GM21737 (cell line): Measurements from ENCODE around the gene POU4F2.

Source experiments
- ATAC-seq: cut with Tn5 transposase; IDR thresholded peaks from one replicate; pipeline ENCODE4 v1.9.1; 2021; ENCODE audit warnings: mild to moderate bottlenecking, moderate library complexity; ENCODE audit not compliant: unreplicated experiment

The POU4F2 gene, protein sequence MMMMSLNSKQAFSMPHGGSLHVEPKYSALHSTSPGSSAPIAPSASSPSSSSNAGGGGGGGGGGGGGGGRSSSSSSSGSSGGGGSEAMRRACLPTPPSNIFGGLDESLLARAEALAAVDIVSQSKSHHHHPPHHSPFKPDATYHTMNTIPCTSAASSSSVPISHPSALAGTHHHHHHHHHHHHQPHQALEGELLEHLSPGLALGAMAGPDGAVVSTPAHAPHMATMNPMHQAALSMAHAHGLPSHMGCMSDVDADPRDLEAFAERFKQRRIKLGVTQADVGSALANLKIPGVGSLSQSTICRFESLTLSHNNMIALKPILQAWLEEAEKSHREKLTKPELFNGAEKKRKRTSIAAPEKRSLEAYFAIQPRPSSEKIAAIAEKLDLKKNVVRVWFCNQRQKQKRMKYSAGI

DNA sequence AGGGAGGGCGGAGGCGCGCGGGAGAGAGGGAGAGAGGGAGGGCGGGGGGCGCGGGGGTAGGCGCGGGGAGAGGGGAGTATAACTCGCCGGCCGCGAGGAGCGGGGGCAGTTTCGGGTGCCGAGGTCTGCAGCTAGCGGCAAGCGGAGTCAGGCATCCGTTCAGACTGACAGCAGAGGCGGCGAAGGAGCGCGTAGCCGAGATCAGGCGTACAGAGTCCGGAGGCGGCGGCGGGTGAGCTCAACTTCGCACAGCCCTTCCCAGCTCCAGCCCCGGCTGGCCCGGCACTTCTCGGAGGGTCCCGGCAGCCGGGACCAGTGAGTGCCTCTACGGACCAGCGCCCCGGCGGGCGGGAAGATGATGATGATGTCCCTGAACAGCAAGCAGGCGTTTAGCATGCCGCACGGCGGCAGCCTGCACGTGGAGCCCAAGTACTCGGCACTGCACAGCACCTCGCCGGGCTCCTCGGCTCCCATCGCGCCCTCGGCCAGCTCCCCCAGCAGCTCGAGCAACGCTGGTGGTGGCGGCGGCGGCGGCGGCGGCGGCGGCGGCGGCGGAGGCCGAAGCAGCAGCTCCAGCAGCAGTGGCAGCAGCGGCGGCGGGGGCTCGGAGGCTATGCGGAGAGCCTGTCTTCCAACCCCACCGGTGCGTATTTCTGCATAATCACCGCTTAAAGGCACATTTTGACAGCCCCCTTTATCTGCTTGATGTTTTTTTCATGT is at the start of gene POU4F2:
Gene POU4F2, plus strand, starts transcription at position 108 of the 720 bp plus-strand sequence. Its CDS starts 248 bp downstream, at position 356.
- no peak for ATAC-seq

DNA sequence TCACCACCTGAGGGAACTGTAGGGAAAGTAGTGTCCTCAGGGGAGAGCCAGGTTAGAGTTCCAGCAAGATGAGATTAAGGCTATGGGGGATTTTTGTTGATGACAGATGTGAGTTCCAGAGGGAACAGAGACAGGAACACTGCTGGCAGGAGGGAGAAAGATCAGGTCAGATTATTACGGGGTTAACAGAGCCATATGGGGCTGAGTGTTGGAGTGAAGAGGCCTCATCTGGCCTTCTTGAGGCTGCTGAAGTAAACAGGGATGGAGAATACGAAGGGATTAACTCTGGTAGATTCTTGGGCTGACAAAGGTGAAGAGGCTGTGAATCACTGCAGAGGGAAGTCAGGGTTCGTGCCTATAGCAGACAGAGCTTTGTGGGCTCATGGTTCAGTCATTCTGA is 47.9 kb upstream of the POU4F2 start:
- ATAC-seq: no peak

DNA sequence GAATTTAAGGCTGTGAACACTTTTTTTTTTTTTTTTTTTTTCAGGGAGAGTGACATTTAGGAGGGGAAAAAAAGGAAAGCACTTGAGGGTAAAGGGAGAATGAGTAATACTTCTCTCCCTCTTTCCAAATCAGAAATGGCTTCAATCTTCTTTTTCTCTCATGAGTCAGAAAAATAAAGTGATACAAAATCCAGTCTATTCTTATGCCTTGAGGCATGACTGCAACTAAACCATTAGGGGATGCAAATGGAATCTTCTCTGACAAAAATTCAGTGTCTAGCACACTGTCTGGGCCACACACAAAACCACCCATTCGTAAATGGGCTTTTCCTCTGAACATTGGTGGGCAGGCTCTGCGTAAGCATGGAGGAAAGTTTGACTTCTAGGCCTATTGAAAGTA is 46.7 kb upstream of the POU4F2 start:
- no peak for ATAC-seq

DNA sequence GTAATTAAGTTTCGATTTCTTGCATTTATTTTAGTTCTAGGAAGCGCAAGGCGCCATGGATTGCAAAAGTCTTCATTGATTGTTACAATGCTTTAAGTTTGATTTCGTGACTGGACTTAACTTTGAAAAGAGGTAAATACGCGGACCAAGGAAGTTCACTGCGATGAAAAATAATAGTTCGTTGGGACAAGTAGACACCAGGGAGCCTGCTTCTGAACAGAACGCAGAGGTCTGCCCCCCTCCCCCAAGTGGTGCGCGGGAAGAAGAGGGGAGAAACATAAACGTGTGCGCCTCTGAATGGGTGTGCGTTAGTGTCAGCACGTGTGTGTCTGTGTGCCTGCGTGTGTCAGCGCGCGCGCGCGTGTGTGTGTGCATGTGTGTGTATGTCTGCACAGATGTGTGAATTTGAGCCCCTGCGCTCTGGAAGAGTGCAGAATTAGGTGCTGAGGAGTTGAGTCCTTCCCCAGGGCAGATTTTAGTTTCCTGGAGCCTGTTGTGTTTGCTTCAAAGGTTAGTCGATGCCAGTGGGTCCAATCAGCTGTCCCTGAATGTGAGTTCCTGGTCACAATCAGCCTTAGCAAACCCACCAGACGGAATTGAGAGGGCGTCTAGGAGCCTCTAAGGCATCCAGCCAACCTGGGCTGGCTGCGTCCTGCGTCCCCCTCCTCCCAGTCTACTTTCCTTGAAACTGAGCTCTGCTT is 5.8 kb upstream of the POU4F2 start:
- ATAC-seq: no peak

DNA sequence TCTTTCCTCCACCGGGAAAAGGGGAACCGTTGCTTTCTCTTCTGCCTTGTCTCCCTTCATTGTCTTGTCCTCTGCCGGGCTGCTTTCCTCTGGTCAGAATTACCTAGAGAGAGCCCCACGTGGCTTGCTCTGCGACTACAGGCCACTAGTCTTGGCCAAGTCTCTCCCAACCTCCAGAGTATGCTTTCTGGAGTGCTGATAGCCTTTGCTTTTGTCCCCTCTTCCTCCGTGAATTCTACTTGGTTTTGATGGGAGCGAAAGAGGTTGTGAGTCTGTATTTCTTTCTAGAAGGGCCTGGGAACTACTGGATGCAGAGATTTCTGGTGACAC is 5.3 kb upstream of the POU4F2 start:
- no peak for ATAC-seq

DNA sequence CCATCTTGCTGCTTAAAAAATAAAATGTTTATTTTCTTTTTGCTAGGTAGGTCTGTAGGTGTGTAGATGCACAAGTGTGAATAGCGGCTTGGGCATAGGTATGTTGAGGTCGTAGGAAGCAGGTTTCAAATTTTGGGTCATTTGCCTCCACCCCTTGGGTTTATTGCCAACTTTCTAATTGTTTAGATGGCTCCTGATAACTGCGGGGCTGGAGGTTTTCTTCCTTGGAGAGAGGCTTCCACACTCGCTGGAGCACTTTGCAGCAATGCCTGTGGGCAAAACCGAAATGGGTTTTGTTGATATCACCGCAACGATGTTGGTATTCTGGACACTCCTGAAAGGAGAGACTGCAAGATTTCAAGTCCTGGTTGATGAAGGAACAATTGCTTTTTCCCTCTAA is 3.9 kb upstream of the POU4F2 start:
- no peak for ATAC-seq

DNA sequence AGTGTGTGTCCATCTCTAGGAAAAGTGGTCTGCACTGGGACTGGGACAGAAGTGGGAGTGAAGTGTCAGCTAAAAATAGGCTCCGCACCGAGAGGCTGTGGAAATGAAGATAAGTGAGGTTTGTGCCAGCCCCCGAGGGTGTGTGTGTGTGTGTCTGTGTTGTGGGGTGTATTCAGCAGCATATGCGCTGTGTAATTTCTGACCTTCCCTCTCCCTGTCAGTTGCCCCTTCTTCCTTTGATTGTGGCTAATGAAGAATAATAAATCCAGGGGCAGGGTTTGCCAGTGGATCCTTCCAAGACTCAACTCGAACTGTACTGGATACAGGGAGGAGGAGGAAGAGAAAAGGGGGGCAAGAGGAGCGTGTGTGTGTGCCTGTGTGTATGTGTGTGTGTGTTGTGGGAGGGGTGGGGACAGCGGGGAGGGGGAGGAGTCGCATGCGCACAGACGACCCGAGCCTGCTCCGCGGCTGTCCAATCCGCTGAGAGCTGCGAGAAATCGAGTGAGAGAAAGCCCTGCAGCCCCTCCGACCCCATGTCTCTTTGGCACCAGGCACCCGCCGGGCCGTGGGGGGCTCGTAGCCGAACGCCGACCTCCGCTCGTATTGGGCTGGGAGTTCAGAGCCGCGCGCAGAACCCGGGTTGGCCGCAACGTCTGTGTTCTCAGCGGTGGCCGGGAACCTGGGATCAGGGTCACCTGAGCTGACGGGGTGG is 916 bp upstream of the POU4F2 start:
- no peak for ATAC-seq

DNA sequence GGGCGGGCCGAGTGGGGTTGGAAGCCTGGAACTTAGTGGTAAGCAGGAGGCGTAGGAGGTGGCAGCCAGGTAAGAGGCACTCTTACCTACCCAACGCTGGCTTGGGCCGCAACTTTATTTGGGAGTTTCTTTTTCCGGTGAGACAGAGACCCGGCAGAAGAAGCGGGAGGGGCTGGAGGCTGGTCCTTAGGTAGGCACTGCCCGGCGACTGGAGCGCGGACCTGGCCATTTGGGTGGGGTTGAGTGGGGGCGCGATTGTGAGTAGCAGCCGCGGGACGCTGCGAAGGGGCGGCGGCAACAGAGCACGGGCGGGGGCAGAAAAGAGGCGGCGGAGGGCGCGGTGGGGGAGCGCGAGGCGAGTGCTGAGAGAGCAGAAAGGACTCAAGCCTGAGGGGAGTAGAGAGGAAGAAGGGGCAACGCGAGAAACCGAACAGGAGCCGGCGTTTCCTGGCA is 334 bp upstream of the POU4F2 start:
- ATAC-seq: no peak

DNA sequence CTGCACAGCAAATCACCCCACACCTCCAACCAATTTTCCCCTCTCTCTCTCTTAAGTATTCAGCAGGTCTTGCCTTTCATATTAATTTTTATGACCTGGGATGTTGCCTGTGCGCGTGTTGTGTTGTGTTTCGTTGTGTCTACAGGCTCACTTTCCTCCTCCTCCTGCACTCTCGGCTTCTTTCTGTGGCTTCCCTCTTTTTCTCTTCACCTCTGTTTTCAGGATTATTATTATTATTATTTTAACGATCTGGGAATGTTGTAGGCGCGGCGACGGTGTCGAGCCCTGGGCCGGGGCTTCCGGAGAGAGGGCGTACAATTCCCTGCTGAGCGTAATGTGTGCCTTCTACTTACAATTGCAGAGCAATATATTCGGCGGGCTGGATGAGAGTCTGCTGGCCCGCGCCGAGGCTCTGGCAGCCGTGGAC is 826 bp downstream of the POU4F2 start:
- ATAC-seq: no peak

DNA sequence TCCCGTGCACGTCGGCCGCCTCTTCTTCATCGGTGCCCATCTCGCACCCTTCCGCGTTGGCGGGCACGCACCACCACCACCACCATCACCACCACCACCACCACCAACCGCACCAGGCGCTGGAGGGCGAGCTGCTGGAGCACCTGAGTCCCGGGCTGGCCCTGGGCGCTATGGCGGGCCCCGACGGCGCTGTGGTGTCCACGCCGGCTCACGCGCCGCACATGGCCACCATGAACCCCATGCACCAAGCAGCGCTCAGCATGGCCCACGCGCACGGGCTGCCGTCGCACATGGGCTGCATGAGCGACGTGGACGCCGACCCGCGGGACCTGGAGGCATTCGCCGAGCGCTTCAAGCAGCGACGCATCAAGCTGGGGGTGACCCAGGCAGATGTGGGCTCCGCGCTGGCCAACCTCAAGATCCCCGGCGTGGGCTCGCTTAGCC is 1.4 kb downstream of the POU4F2 start:
- ATAC-seq: no peak

DNA sequence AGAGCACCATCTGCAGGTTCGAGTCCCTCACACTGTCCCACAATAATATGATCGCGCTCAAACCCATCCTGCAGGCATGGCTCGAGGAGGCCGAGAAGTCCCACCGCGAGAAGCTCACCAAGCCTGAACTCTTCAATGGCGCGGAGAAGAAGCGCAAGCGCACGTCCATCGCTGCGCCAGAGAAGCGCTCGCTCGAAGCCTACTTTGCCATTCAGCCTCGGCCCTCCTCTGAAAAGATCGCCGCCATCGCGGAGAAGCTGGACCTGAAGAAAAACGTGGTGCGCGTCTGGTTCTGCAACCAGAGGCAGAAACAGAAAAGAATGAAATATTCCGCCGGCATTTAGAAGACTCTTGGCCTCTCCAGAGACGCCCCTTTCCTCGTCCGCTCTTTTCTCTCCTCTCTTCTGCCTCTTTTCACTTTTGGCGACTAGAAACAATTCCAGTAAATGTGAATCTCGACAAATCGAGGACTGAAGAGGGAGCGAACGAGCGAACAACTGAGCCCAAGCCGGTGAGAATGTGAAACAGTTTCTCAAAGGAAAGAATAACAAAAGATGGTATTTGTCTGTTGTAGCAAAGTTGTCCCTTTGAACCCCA is 1.9 kb downstream of the POU4F2 start:
- ATAC-seq: no peak

DNA sequence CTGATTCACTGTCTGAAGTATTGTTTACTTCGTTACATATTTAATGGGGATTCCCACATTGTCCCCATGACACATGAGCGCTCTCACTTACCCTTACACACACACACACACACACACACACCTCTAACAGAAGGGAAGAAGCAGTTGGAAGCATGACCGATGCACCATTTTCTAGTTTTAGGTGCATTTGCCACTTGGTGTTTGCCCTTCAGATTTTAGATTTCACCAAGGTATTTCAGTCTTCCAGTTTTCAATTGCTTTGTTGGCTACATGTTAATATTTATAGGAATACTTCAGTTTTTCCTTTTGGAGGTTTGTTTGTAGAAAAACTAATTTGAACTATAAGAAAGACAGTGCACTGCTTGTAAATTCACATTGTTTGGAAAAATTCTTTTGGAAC is 3.1 kb downstream of the POU4F2 start:
- no peak for ATAC-seq

DNA sequence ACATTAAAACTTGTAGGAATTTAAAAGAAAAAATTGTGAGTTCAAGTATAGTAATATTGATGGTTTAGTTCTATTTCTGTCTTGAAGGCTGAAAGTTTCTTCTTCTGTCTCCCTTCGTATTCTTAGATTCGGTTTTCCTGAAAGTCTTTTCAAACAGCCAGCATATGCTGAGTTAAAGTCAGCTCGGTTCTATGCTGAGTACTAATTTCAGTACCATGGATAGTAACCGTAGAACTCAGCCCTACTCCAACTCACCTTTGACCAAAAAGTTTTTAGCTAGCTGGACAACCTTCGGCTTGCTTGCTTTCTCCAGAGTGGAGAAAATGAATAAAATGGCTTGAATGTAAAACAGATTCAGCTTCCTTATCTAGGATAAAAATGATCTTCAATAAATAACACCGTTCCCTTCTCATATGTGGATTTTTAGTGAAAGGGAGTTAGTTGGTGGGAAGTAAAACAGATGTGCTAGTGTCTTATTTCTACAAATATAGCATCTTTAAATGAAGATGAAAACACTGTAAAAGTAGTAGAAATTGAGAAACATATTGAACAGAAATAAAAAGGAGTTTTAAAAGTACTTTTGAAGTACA is 5.2 kb downstream of the POU4F2 start:
- no peak for ATAC-seq

DNA sequence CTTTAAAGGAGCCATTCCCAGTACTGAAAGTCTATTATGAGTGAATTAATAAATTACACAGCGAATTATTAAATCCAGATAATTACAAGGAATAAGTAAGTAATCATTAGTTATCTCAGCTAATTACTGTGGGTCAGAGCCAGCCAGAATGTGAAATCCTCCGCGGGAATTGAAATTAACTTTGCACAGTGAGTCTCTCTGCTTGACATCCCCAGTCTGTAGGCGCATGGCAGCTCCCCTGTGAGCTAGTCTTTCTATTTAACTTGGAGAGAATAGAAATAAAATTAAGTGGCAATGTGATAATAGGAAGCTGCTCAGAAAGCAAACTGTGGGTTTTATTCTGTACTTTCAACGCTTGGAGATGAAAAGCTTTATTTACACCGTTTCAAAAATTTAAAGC is 7.2 kb downstream of the POU4F2 start:
- no peak for ATAC-seq

DNA sequence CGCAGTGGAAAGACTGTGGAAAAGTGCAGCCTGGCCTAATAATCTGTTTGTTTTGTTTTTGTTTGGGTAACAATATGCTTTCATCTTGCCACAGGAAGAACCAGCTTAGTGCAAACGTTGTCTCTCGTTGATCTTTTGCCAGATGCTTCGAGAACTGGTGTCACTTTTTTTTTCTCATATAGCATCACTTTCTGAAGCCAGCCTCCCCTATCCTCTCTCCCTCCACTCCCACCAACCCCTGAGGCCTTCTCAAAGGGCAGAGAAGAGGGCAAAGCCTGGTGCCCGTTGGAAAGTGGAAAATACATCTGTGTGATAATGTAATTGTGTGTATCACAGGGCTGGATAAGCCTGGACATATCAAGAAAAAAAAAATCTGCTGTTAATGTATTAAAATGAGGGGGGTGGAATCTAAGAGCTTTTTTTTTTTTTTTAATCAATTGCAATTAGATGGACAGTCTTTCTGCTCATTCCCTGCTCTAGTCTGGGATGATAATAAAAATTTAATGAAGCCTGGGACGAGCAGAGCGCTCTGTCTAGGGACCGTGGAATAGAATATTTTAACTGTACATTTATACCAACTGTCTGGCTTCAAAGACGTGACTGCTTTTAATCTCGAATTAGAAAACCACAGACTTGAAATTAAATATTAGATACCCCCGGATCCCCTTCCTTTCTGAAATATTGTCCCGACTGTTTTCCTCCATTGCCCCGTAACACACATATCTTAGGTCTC is 8.1 kb downstream of the POU4F2 start:
- no peak for ATAC-seq

DNA sequence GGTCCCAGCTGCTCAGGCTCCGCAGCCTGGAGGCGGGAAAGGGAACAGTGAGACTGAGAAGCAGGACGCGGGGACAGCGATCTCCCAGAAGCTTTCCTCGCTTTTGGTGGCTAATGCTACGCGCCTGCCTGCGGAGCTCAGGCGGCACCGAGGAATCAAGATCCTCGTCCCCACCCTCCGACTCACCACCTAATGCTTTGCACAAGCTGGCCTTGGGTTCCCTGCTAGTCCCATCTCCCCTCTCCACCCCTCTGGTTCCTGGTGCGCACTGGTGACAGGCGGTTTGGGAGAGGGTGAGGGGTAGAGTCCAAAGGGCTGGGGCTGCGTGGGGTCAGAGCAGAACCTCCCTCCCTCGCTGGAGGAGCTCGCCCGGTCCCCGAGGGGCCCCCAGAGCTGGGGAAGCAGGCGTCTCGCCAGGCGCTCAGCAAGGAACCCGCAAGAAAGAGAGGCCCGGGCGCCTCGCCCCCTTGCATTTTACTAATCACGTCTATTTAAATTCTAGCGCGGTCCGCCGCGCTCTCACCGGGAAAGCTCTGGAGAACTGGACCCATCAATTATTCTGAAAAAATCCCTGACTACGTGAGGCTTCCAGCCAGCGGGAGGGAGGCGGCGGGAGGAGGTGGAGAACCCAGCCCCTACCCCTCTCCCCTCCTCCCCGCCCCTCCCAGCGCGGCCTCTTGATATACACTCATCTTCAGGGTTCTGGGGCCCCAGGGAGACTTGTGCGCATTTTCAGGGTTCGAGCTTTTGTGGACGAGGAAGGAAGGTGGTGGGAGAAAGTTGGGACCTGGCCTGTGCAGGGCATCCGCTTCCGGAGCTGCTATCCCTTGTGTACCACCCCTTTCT is 9.1 kb downstream of the POU4F2 start:
- no peak for ATAC-seq

DNA sequence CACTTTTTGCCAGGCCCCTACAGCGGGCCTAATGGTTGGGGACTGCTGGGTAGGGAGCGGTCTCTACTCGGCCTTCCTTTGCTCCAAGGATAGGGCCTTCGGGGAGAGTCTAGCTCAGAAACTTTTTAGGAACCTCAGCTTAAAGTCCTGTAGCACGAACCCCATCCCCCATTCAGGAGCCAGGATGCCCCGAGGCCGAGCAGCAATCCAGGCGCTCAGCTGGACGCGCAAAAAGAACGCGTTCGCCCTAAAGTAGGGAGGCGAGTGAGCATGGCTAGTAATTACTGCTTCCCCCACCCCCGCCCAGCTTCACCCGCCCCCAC is 9.7 kb downstream of the POU4F2 start:
- no peak for ATAC-seq

DNA sequence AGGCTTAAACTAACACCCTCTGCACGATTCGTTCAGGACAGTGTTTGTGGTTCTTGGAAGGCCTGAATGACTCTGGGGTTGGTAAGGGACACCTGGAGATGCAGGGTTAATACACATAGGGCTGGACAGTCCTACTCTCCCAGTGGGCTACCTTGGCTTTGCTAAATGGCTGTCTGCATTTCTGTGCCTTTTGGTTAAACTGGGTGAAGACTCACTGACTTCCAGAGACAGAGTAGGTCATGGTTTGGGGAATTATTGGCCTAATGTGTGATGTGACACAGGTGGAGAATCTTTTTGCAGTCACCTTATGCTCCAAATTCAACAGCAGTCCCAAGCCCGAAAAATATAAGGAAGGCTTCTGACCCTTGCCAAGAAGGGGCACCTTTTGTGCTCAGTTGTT is 10.5 kb downstream of the POU4F2 start:
- ATAC-seq: no peak

DNA sequence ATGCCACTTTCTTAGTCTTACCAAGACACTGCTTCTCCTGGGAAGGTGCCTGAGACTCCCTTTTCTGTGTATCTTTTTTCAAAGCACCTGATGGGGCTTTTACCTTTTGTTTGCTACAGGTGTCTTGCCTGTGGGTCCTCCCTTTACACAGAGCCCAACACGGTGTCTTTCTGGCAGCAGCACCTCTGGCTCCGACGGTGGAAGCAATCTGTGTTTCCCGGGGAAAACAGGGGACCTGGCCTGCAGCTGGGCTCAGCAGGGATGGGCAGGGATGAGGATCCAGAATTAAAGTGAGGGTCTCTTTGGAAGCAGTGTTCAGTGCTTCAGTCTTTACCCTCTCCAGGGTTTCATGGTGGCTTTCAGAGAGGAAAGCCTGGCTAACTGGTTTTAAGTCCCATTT is 11.3 kb downstream of the POU4F2 start:
- ATAC-seq: no peak
